Lung (tissue), 12 donors: ENCODE results near the gene ST3GAL3. TPM values are rescaled to one million over a fixed set of nuclear protein-coding genes. Genes with fewer than 3 reads are reported as not detected.
"Not testable (repeated sequence)": the region's sequence is repeated elsewhere in the genome, so short reads cannot be mapped to it uniquely, and the experiment has no call there.

Source experiments
- ATAC-seq: fragments of 200-7000 bp; cut with Tn5 transposase; one replicate; pipeline ENCODE4 v1.9.1; 2020; ENCODE audit warnings: moderate number of reproducible peaks; ENCODE audit not compliant: insufficient read depth, low FRiP score
- DNase-seq, 3 donors: peaks; one replicate each; pipeline ENCODE4 v3.0.0-alpha.2; 2013 to 2017
- H3K27ac ChIP-seq, 2 donors: one replicate each; pipeline ENCODE4 v1.5.1; 2013; ENCODE audit warnings: mild to moderate bottlenecking in 2 of 2, moderate library complexity in 2 of 2, control low read depth in 1 of 2, inconsistent platforms in 1 of 2, low read depth in 1 of 2, low read length in 1 of 2
- H3K27me3 ChIP-seq, 3 donors: one replicate each; pipeline ENCODE4 v1.5.1; 2013; ENCODE audit warnings: low read length in 2 of 3; ENCODE audit not compliant: control insufficient read depth in 3 of 3, insufficient read depth in 3 of 3
- H3K36me3 ChIP-seq, 4 donors: one replicate each; pipeline ENCODE4 v1.5.1; 2013; ENCODE audit warnings: low read length in 4 of 4, mild to moderate bottlenecking in 1 of 4, moderate library complexity in 1 of 4; ENCODE audit not compliant: control insufficient read depth in 4 of 4, insufficient read depth in 4 of 4
- H3K4me1 ChIP-seq, 5 donors: one replicate each; pipeline ENCODE4 v1.5.1; 2013; ENCODE audit warnings: low read length in 5 of 5, mild to moderate bottlenecking in 2 of 5, moderate library complexity in 1 of 5; ENCODE audit not compliant: control insufficient read depth in 5 of 5, insufficient read depth in 5 of 5
- H3K4me3 ChIP-seq: one replicate; pipeline ENCODE4 v1.5.1; 2013; ENCODE audit warnings: mild to moderate bottlenecking, control low read depth, moderate library complexity
- H3K9ac ChIP-seq, 2 donors: one replicate each; pipeline ENCODE4 v1.5.1; 2013; ENCODE audit warnings: low read length in 2 of 2, control low read depth in 1 of 2; ENCODE audit not compliant: insufficient read depth in 1 of 2
- H3K9me3 ChIP-seq, 4 donors: one replicate each; pipeline ENCODE4 v1.5.1; 2013; ENCODE audit warnings: low read length in 3 of 4, mild to moderate bottlenecking in 1 of 4, moderate library complexity in 1 of 4; ENCODE audit not compliant: control insufficient read depth in 4 of 4, insufficient read depth in 3 of 4
- CTCF ChIP-seq: IDR thresholded peaks from 2 replicates; pipeline ENCODE4 v1.5.1; 2012; ENCODE audit warnings: mild to moderate bottlenecking; ENCODE audit errors: control extremely low read depth, extremely low read depth
- WGBS, 2 donors: extraction: QIAGEN DNeasy Blood & Tissue Kit; methylation state at CpG; one replicate each; pipeline ENCODE4 v1.1.7; 2013; 5-methylcytosine and 5-hydroxymethylcytosine counted together
- polyA plus RNA-seq, 2 donors: library from polyadenylated mRNA; stranded (reverse); fragments of 200-250 nt; gene quantifications; one replicate each; pipeline ENCODE4 v1.2.1, GENCODE V29; 2013
- total RNA-seq, 2 donors: library from RNA; depleted of rRNA in 1 of 2; stranded (reverse); fragments of >200 nt in 1 of 2; gene quantifications; one replicate each; pipeline ENCODE4 v1.2.1, GENCODE V29; 2014 to 2021
- donor health status: control.
- donor health status: control.
- donor health status: Bipolar disorder and iron deficiency.
- donor health status: healthy.
- donor health status: DM: yes; HTN: yes; CAD: no.

The ST3GAL3 gene
- total and polyA plus RNA-seq, 4 donors = 8.4 to 28.0 (median 17.1) TPM

- Histone ChIP-seq H3K9me3 (peaks cover 0 to 2% (median 0%) of the 10 kb centered on the region in 4 donors), H3K27ac (no peak overlapping the region), H3K36me3 (peaks cover 0 to 5% (median 0%) of the 10 kb centered on the region in 4 donors), H3K4me1 (peaks cover 0 to 2% (median 0%) of the 10 kb centered on the region in 5 donors), H3K27me3 (no peaks in the 10 kb centered on the region), H3K9ac (no peak overlapping the region), H3K4me3 (no peak overlapping the region)
- no peak for ATAC-seq
- no peak for TF ChIP-seq CTCF
- DNase-seq = no peak
These were observed 66.5 kb downstream of the ST3GAL3 start for GRCh38 chr1:43773821-43774220.

GRCh38 chr1:43774359-43774758 lies 67.0 kb downstream of the ST3GAL3 start:
- no peak for ATAC-seq
- WGBS, 2 donors = 75% methylated on average over 2 of the region's 2 CpGs

GRCh38 chr1:43776043-43776761 lies 68.9 kb downstream of the ST3GAL3 start:
- no peak overlapping the region for H3K9ac ChIP-seq
- TF ChIP-seq CTCF = no peak
- ATAC-seq = no peak
- 98% methylated on average over 4 of the region's 4 CpGs for WGBS, 2 donors
- H3K36me3 ChIP-seq = peaks cover 0 to 5% (median 0%) of the 10 kb centered on the region in 4 donors
- no peak overlapping the region for H3K27ac ChIP-seq
- peaks cover 0 to 2% (median 0%) of the 10 kb centered on the region in 5 donors for H3K4me1 ChIP-seq
- no peak for DNase-seq
- H3K9me3 ChIP-seq = peaks cover 0 to 3% (median 2%) of the 10 kb centered on the region in 4 donors
- no peaks in the 10 kb centered on the region for H3K27me3 ChIP-seq
- no peak overlapping the region for H3K4me3 ChIP-seq

More at GRCh38 chr1:43774359-43774758, 67.0 kb downstream of the ST3GAL3 start:
- peaks cover 0 to 2% (median 0%) of the 10 kb centered on the region in 5 donors for H3K4me1 ChIP-seq
- peaks cover 0 to 2% (median under 1%) of the 10 kb centered on the region in 4 donors for H3K9me3 ChIP-seq
- no peak overlapping the region for H3K27ac ChIP-seq
- H3K27me3 ChIP-seq = no peaks in the 10 kb centered on the region
- H3K9ac ChIP-seq = no peak overlapping the region
- DNase-seq = no peak
- no peak for TF ChIP-seq CTCF
- peaks cover 0 to 5% (median 0%) of the 10 kb centered on the region in 4 donors for H3K36me3 ChIP-seq
- H3K4me3 ChIP-seq = no peak overlapping the region

- not testable (repeated sequence) for H3K4me3 ChIP-seq, H3K9me3 ChIP-seq, H3K27ac ChIP-seq, H3K4me1 ChIP-seq, H3K27me3 ChIP-seq, DNase-seq, H3K36me3 ChIP-seq, H3K9ac ChIP-seq, ATAC-seq
- WGBS, 2 donors = 94 to 96% methylated on average over 3 of the region's 3 CpGs
These were observed 70.6 kb downstream of the ST3GAL3 start for GRCh38 chr1:43777916-43778315.
